ENCODE results near the gene SLC8A1.

The SLC8A1 gene

DNA sequence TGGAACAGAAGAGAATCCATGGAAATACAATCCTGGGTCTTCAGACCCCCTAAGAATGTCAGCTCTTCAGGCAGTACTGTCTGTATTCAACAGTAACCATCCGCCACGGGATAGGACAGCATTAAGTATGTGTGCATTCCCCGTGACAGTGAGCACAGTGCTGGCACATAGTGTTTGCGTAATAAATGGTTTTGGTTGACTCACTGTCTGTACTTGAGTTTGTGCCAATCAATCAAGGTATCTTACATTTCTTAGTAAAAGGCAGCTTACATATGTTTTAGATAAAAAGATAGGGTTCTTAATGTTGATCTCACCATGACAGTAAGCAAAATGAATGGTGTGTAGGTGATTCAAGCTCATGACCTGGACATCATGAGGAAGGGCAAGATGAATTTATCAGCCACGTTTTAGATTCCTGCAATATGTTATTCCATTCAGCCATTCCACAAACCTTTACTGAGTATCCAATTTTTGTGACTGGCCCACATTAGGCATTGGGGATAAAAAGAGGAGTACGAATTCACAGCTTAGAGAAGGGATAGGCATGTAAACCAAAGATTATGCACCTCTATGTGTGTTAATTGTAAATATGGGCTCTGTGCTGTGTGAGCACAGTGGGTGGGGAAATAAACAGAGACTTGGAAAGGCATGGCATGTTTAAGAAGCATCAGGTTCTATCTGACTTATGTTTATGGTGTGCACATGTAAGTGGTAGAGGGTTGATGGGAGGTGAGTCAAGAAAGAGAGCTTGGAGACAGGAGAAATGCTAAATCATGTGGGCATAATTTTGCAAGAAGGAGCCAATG, 258.8 kb downstream of the SLC8A1 start:
- no peak for DNase-seq (ENCODE audit: low read depth)
- TF ChIP-seq, protein P1, sequence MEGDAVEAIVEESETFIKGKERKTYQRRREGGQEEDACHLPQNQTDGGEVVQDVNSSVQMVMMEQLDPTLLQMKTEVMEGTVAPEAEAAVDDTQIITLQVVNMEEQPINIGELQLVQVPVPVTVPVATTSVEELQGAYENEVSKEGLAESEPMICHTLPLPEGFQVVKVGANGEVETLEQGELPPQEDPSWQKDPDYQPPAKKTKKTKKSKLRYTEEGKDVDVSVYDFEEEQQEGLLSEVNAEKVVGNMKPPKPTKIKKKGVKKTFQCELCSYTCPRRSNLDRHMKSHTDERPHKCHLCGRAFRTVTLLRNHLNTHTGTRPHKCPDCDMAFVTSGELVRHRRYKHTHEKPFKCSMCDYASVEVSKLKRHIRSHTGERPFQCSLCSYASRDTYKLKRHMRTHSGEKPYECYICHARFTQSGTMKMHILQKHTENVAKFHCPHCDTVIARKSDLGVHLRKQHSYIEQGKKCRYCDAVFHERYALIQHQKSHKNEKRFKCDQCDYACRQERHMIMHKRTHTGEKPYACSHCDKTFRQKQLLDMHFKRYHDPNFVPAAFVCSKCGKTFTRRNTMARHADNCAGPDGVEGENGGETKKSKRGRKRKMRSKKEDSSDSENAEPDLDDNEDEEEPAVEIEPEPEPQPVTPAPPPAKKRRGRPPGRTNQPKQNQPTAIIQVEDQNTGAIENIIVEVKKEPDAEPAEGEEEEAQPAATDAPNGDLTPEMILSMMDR (IDR thresholded peaks at IDR 0.05; ENCODE audit: insufficient read depth, low read depth, low read length, missing control alignments) = no peak
- H3K4me3 ChIP-seq (ENCODE audit: low read depth, low read length) = no peak overlapping the region

- TF ChIP-seq, protein P1 (IDR thresholded peaks at IDR 0.05; ENCODE audit: insufficient read depth, low read depth, low read length, missing control alignments) = no peak
- H3K4me3 ChIP-seq (ENCODE audit: low read depth, low read length) = no peak overlapping the region
- no peak for DNase-seq (ENCODE audit: low read depth)
Observed at GRCh38 chr2:40190457-40190856, 261.4 kb downstream of the SLC8A1 start.

DNA sequence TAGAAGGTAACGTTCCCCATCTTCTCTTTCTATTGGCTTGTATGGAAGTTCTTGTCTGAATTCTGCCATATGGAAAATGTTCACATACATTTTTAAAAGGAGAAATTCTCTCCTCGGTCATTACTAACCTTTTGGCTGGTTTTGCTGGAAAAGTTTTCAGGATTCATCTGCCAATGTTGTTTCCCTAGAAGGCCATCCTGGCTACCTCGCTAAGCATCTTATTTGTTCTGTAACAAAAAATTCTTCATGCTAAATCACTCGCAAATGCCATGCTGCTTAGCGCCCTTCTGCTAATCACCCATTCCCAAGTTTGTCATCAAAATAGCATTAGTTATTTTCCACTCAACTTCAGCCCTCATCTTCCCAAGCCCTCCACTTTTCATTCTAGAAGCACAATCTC, 262.0 kb downstream of the SLC8A1 start:
- no peak overlapping the region for H3K4me3 ChIP-seq (ENCODE audit: low read depth, low read length)
- TF ChIP-seq, protein P1 (IDR thresholded peaks at IDR 0.05; ENCODE audit: insufficient read depth, low read depth, low read length, missing control alignments) = no peak
- no peak for DNase-seq (ENCODE audit: low read depth)

DNA sequence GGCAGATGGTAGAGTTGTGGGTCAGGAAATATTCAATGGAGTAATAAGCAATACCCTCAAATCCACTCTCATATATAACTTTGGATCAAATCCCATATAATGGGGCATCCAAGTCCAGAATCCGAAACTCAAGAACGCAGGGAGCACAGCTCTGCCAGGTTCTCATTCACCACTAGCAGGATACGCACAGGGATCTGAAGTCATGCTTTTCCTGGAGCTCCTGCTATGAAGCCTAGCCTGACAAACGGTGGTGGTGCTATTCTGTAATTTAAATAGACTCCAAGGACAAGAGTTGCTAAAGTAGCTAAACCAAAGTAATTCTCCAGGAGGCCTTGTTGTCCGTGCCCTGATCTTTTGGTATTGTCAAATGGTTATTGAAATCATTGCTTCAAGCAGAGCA, 264.8 kb downstream of the SLC8A1 start:
- H3K4me3 ChIP-seq (ENCODE audit: low read depth, low read length) = no peak overlapping the region
- no peak for DNase-seq (ENCODE audit: low read depth)

DNA sequence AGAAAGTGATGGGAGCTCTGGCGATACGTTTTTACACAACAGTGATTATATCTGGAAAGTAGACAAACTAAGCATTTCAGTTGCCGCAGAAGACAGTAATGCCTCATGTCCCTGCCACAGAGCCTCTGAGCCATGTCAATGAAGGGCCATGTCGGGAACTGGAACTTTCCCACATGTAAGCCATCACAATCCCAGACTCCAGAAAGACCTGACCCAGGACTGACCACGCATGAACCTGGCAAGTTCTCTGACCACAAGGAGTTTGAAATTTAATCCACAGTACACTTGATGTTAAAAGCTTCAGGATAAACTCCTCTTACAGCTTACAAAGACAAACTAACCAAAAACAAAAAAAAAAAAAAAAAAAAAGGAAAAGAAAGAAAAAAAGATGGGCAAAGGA, 267.3 kb downstream of the SLC8A1 start:
- DNase-seq (ENCODE audit: low read depth) = no peak
- TF ChIP-seq, protein P1 (IDR thresholded peaks at IDR 0.05; ENCODE audit: insufficient read depth, low read depth, low read length, missing control alignments) = no peak
- H3K4me3 ChIP-seq (ENCODE audit: low read depth, low read length) = no peak overlapping the region

More for the DNA sequence above, 264.8 kb downstream of the SLC8A1 start:
- TF ChIP-seq, protein P1 (IDR thresholded peaks at IDR 0.05; ENCODE audit: insufficient read depth, low read depth, low read length, missing control alignments) = no peak

- no peak for DNase-seq (ENCODE audit: low read depth)
- TF ChIP-seq, protein P1 (IDR thresholded peaks at IDR 0.05; ENCODE audit: insufficient read depth, low read depth, low read length, missing control alignments) = no peak
- no peak overlapping the region for H3K4me3 ChIP-seq (ENCODE audit: low read depth, low read length)
Observed at GRCh38 chr2:40181855-40182254, 270.0 kb downstream of the SLC8A1 start.

- H3K4me3 ChIP-seq (ENCODE audit: low read depth, low read length) = no peak overlapping the region
- no peak for DNase-seq (ENCODE audit: low read depth)
- TF ChIP-seq, protein P1 (IDR thresholded peaks at IDR 0.05; ENCODE audit: insufficient read depth, low read depth, low read length, missing control alignments) = no peak
Observed at GRCh38 chr2:40179801-40180200, 272.1 kb downstream of the SLC8A1 start.
